ES-I3 (cell line): ENCODE results near the gene ZXDC.

Experiments
- H3K36me3 ChIP-seq: 2 replicates; pipeline ENCODE4 v1.6.1; 2013; ENCODE audit warnings: mild to moderate bottlenecking, low read length, control low read depth, moderate library complexity; ENCODE audit not compliant: insufficient read depth
- H3K4me1 ChIP-seq: 2 replicates; pipeline ENCODE4 v1.6.1; 2013; ENCODE audit warnings: mild to moderate bottlenecking, control low read depth, low read length; ENCODE audit not compliant: insufficient read depth
- H3K9ac ChIP-seq: 2 replicates; pipeline ENCODE4 v1.6.1; 2013; ENCODE audit warnings: low read depth, mild to moderate bottlenecking, low read length, moderate library complexity
- H3K9me3 ChIP-seq: 2 replicates; pipeline ENCODE4 v1.6.1; 2013; ENCODE audit warnings: mild to moderate bottlenecking, low read length, moderate library complexity; ENCODE audit not compliant: control insufficient read depth, insufficient read depth

ZXDC gene

DNA sequence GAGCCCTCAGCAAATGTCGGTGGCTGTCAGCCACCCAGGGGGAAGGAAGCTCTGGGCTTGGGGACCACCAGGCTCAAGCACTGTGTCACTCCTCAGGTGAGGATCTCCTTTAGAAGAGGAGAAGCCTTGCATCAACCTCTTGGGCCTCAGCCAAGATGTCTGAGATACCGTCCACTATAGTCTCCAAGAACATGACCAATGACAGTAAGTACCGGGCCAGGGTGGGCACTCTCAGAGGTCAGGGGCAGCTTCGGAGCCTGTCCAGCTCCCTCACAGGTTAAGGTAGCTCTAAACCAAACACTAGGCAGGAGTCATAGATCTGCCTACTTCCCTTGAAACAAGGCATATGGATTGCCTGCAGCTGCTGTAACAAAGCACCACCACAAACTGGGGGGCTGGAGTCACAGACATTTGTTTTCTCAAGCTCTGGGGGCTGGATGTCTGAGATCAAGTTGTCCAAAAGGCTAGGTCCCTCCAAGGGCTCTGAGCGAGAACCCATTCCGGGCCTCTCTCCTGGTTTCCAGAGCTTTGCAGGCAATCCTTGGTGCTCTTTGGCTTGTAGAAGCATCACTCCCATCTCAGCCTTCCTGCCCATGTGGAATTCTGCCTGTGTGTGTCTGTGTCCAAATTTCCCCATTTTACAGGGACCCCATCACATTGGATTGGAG, 79.7 kb downstream of the ZXDC start:
- no peaks in the 10 kb centered on the region for H3K36me3 ChIP-seq
- H3K4me1 ChIP-seq: no peaks in the 10 kb centered on the region; the same call in 1 of the 2 replicates
- H3K9me3 ChIP-seq: no peaks in the 10 kb centered on the region
- no peak overlapping the region for H3K9ac ChIP-seq

DNA sequence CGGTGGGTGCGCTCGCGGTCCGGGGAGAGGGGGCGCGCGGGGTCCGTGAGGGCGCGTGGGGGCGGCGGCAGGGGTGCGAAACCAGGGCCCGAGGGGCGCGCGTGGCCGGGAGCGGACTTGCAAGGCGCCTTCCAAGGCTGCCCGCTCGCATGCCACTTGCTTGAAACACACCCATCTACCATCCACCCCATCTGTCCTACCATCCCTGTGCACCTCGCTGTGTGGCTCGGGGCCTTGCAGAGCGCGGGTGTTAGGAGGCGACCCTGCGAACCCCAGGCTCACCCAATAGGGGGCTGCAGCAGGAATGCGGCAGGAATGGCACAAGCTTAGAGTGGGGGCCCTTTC, 80.7 kb downstream of the ZXDC start:
- Histone ChIP-seq H3K36me3 (no peaks in the 10 kb centered on the region), H3K9me3 (no peaks in the 10 kb centered on the region), H3K4me1 (no peaks in the 10 kb centered on the region; the same call in 1 of the 2 replicates), H3K9ac (peak overlapping the region; percentile 36; the same call in 1 of the 2 replicates)

DNA sequence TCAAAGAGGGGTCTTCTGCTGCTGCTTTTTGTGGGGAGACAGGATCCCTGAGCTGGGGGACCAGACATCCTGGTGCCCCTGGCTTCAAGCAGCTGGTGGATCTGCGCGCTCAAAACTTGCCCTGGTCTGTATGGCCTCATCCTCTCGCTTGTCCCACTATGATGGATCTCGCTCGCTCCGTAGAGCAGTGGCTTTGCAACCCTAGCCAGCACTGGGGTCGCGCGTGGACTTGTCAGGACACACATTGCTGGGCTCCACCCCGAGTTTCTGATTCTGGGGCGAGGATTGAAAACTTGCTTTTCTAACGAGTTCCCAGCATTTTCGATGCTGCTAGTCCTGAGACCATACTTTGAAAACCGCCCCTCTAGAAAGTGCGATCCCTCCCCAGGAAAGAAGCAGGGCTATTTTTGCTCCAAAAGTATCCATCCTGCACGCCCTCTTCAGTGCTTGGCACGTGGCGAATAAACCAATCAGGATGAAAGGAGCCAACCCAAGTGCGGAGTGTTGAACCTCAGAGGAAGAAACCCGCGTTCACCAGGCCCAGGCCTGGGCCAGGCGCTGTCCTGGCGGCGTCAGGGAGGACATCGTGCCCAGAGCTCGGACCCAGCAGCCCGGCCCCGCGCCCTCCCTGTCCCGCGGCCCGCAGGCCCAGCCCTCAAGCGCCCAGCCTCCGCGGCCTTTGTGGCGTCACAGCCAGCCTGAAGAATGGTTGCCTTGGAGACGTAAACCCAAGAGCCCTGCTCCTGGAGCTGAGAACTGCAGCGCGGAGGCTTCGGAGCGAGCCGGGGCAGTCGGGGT, 81.3 kb downstream of the ZXDC start, which contains the start of gene CFAP100:
Gene CFAP100 (plus strand): TSS at position 731 of the 798 bp plus-strand sequence. CDS start 1,092 bp downstream, outside the sequence.
- Histone ChIP-seq H3K4me1 (no peaks in the 10 kb centered on the region; the same call in 1 of the 2 replicates), H3K36me3 (no peaks in the 10 kb centered on the region), H3K9ac (peak within 1 kb of the TSS; percentile 36), H3K9me3 (no peaks in the 10 kb centered on the region)

DNA sequence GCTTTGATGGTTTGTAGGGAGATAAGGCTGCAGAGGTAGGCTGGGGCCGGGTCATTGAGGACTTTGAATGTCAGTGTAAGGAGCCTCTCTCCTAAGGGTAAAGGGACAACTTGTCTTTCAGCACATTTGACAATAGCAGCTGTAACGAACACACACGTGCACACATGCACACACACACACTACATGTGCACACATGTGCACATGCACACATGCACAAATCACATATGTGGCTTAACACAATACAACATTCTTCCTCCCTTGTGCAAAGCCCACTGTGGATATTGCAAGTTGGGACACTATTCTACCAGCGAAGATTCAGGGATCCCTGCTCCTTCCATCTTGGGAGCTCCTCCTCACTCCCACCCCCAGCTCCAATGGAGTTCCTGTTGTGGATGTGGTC, 82.1 kb downstream of the ZXDC start:
- H3K36me3 ChIP-seq: no peaks in the 10 kb centered on the region
- no peaks in the 10 kb centered on the region; the same call in 1 of the 2 replicates for H3K4me1 ChIP-seq
- no peak overlapping the region; the same call in 1 of the 2 replicates for H3K9ac ChIP-seq
- H3K9me3 ChIP-seq: no peaks in the 10 kb centered on the region

DNA sequence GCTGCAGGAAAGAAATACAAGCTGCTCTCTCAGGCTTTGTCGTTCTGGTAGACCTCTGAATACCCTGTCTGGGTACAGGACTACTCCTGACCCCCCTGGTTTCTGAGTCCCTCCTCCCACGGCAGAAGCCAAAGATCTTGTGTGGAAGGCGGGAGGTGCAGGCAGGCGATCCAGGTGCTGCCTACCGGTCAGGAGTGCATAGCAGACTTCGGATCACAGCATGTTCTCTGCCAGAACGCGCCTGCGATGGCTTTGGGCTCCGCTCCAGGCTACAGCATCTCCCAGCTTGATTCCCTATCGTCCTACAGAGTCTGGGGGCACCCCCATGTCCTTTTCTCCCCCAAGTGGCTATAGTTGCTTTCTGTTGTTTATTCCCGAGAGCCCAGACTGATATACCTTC, 83.4 kb downstream of the ZXDC start:
- Histone ChIP-seq H3K4me1 (no peaks in the 10 kb centered on the region; the same call in 1 of the 2 replicates), H3K36me3 (no peaks in the 10 kb centered on the region), H3K9me3 (no peaks in the 10 kb centered on the region), H3K9ac (no peak overlapping the region)

DNA sequence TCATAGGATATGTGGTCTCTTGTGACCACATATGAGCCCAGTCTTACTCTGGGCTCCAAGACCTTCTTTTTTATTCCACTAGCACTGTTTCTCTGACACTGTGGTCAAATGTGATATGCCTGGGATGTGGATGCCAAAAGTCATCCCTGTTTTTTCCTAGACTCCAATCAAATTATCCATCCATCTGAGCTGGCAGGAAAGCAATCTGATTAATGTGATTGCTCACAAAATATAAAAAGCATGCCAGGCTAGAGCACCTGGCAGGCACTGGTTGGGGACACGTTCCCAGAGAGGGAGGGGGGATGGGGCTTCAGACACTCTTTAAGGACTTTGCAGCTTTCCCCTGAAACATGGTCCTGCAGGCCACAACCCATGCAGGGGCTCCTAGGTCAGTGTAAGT, 84.1 kb downstream of the ZXDC start:
- Histone ChIP-seq H3K9ac (no peak overlapping the region), H3K36me3 (no peaks in the 10 kb centered on the region), H3K9me3 (no peaks in the 10 kb centered on the region), H3K4me1 (no peaks in the 10 kb centered on the region; the same call in 1 of the 2 replicates)

DNA sequence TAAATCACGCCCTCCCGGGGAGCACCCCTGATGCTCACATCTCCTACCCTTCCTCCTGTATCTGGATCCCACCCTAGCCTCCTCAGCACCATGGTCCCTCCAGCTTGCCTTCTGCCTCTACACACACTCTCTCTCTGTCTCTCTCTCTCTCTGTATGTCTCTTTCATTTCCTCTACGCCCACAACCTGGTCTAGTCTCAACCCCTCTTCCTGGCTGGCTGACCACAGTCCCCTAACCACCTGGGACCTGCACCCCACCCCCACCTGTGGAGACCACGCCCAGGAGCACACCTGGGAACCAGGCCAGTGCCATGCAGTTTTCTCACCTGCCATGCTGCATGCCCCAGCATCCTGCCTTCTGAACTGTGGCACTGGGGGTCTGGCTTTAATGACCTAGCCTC, 84.9 kb downstream of the ZXDC start:
- no peaks in the 10 kb centered on the region; the same call in 1 of the 2 replicates for H3K4me1 ChIP-seq
- H3K36me3 ChIP-seq: no peaks in the 10 kb centered on the region
- no peak overlapping the region for H3K9ac ChIP-seq
- H3K9me3 ChIP-seq: no peaks in the 10 kb centered on the region

DNA sequence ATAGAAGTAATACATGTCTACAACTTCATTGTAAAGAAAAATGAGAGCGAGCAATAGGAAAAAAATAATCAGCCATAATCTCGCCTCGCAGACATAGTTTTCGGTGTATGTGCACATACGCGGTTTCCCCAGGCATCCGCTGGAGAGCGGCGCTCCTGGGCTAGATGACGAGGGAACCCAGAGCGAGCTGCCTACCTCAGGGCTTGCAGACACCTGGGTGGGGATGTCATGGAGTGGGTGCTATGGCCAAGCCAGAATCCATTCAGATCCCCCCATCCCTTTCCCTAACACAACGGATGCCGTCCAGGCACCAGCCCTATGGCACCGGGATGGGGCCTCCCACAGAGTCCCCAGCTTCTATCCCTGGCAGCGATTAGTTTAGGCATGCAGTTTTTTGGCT, 85.5 kb downstream of the ZXDC start:
- no peak overlapping the region for H3K9ac ChIP-seq
- no peaks in the 10 kb centered on the region for H3K36me3 ChIP-seq
- H3K4me1 ChIP-seq: no peaks in the 10 kb centered on the region; the same call in 1 of the 2 replicates
- H3K9me3 ChIP-seq: no peaks in the 10 kb centered on the region

DNA sequence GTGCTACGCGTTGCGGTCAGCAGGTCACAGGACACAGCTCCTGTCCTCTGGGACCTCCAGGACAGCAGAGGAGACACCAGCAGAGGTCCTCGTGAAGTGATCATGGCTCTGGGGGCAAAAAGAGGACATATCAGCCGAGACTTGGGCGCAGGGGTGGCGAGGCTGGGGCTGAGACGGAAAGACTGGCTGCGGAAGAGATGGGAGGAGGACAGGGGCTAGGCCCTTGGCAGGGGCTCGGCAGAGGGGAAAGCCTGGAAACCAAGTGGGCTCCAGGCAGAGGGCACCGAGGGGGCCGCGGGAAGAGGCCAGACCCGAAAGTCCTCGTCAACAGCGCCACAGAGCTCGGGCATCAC, 85.9 kb downstream of the ZXDC start:
- no peak overlapping the region for H3K9ac ChIP-seq
- no peaks in the 10 kb centered on the region; the same call in 1 of the 2 replicates for H3K4me1 ChIP-seq
- H3K36me3 ChIP-seq: no peaks in the 10 kb centered on the region

DNA sequence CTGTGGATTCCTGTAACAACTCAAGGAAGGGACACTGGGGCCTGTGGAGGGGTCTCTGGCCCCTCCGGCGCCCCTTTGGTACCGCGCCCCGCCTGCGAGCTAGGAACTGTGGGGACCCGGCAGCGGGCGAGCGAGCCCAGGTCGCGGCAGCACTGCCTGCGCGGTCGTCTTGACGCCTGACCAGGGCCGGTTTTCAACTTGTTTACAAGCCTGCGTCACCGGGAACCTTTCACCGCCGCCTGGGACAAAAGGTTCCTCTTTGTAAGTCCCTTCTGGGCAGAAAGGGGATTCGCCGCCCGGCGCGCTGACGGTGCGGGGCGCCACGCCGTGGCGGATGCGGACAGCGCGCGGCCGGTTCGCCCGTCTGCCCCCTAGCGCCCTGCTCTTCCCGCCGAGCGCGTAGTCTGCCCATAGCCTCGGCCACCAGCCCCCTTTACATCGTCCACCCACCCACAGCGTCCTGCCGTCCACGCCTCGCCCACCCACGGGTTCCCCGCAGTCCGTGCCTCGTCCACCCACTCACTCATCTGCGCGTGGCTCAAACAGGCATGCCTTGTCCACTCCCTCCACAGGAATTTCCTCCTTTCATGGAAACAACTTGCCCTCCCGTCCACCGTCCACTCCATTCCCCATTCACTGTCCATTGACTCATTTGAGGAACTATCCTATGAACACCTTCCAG, 86.4 kb downstream of the ZXDC start:
- Histone ChIP-seq H3K4me1 (no peaks in the 10 kb centered on the region; the same call in 1 of the 2 replicates), H3K9ac (peak overlapping the region; percentile 60), H3K36me3 (no peaks in the 10 kb centered on the region)

More for the DNA sequence above, 85.9 kb downstream of the ZXDC start:
- H3K9me3 ChIP-seq: no peaks in the 10 kb centered on the region

More for the DNA sequence above, 86.4 kb downstream of the ZXDC start:
- no peaks in the 10 kb centered on the region for H3K9me3 ChIP-seq
